Stomach (tissue), 9 donors: Measurements from ENCODE around the gene UGT1A8. TPM values are rescaled to one million over a fixed set of nuclear protein-coding genes. Genes with fewer than 3 reads are reported as not detected.
"Not testable (repeated sequence)": the region's sequence is repeated elsewhere in the genome, so short reads cannot be mapped to it uniquely, and the experiment has no call there.

Source experiments
- DNase-seq, 2 donors: peaks; one replicate each; pipeline versions ENCODE4 v3.0.0 to v3.0.0-alpha.2; 2013 to 2019
- H3K27ac ChIP-seq, 5 donors: fragments of 200-600 bp in 4 of 5; sonication (generic) in 4 of 5; one replicate each; pipeline ENCODE4 v1.5.1; 2013 to 2019; ENCODE audit warnings: mild to moderate bottlenecking in 1 of 5, moderate library complexity in 1 of 5
- H3K27me3 ChIP-seq, 3 donors: fragments of 200-600 bp; sonication (generic); one replicate each; pipeline ENCODE4 v1.5.1; 2017 to 2019; ENCODE audit warnings: mixed run types in 1 of 3
- H3K36me3 ChIP-seq, 4 donors: fragments of 200-600 bp; sonication (generic); 1 replicate in 3 of 4; 2 replicates in 1 of 4; pipeline ENCODE4 v1.5.1; 2016 to 2019
- H3K4me1 ChIP-seq, 4 donors: fragments of 200-600 bp; sonication (generic); one replicate each; pipeline ENCODE4 v1.5.1; 2016 to 2019
- H3K4me3 ChIP-seq, 4 donors: fragments of 200-600 bp; sonication (generic) in 3 of 4; one replicate each; pipeline ENCODE4 v1.5.1; 2016 to 2019; ENCODE audit warnings: mild to moderate bottlenecking in 1 of 4
- H3K9me3 ChIP-seq, 4 donors: fragments of 200-600 bp; sonication (generic); one replicate each; pipeline ENCODE4 v1.5.1; 2016 to 2019
- CTCF ChIP-seq, 7 experiments: fragments of 450-650 bp in 4 of 7; fragments of 200-600 bp in 3 of 7; sonication (generic) in 3 of 7; IDR thresholded peaks; one replicate each; pipeline ENCODE4 v1.5.1; 2016 to 2019; ENCODE audit warnings: antibody characterized with exemption in 7 of 7, control low read depth in 2 of 7, mild to moderate bottlenecking in 1 of 7
- EP300 ChIP-seq: sonication (generic); formaldehyde crosslinking; IDR thresholded peaks from one replicate; pipeline ENCODE4 v1.6.1; 2017; ENCODE audit warnings: antibody characterized with exemption
- POLR2A ChIP-seq, 4 donors: fragments of 450-650 bp; IDR thresholded peaks; one replicate each; pipeline ENCODE4 v1.6.1; 2016; ENCODE audit warnings: antibody characterized with exemption in 4 of 4, control low read depth in 2 of 4, mild to moderate bottlenecking in 1 of 4, moderate library complexity in 1 of 4
- POLR2AphosphoS5 ChIP-seq, 3 donors: sonication (generic); formaldehyde crosslinking; IDR thresholded peaks; one replicate each; pipeline ENCODE4 v1.6.1; 2016; ENCODE audit warnings: antibody characterized with exemption in 3 of 3
- WGBS, 5 donors: extraction: QIAGEN DNeasy Blood & Tissue Kit in 3 of 5; methylation state at CpG; one replicate each; pipeline versions ENCODE4 v1.1.5 to v1.1.7; 2013 to 2018; 5-methylcytosine and 5-hydroxymethylcytosine counted together
- intact Hi-C: fragments of 100-400 bp; cut with DNase I; formaldehyde crosslinking; loops from one replicate; pipeline ENCODE4 v1.15.1; 2023; ENCODE audit warnings: low total_unique reads
- polyA plus RNA-seq, 3 donors: library from polyadenylated mRNA; stranded (reverse); fragments of 200-250 nt; gene quantifications; one replicate each; pipeline ENCODE4 v1.2.3, GENCODE V29; 2013
- total RNA-seq, 5 donors: library from RNA; depleted of rRNA; stranded (reverse); fragments of >200 nt; gene quantifications; one replicate each; pipeline versions ENCODE4 v1.1.0 to v1.2.3, GENCODE V29; 2014 to 2016
- donor health status: healthy with polysubstance abuse.
- donor health status: Bipolar disorder and iron deficiency.
- donor health status: healthy.

The UGT1A8 gene
- total and polyA plus RNA-seq, 8 donors: 2.3 to 7.2 TPM; not detected in 6

GRCh38 chr2:233714121-233714520, 96.7 kb downstream of the UGT1A8 start:
- Histone ChIP-seq H3K4me1 (peaks cover 0 to 6% (median 3%) of the 10 kb centered on the region in 4 donors), H3K27me3 (peaks cover 0 to 4% (median 0%) of the 10 kb centered on the region in 3 donors), H3K4me3 (no peak overlapping the region), H3K27ac (no peak overlapping the region), H3K36me3 (no peaks in the 10 kb centered on the region), H3K9me3 (no peaks in the 10 kb centered on the region)
- 70 to 83% (median 80%) methylated on average over 2 of the region's 2 CpGs for WGBS, 5 donors
- intact Hi-C loops: no loop called here
- DNase-seq: no peak
- TF ChIP-seq POLR2AphosphoS5 (IDR thresholded peaks at IDR 0.05): no peak
- no peak for TF ChIP-seq EP300
- TF ChIP-seq POLR2A (IDR thresholded peaks at IDR 0.05): no peak
- no peak for TF ChIP-seq CTCF (IDR thresholded peaks at IDR 0.05)

- no peak for DNase-seq
- no peak within 1 kb of the TSS for H3K27ac ChIP-seq
- H3K36me3 ChIP-seq: no peaks in the 10 kb centered on the region
- H3K27me3 ChIP-seq: peaks cover 0 to 4% (median 0%) of the 10 kb centered on the region in 3 donors
- H3K4me3 ChIP-seq: no peak within 1 kb of the TSS
- no peaks in the 10 kb centered on the region for H3K4me1 ChIP-seq
- WGBS, 5 donors: 84 to 93% (median 85%) methylated on average over 7 of the region's 7 CpGs
- H3K9me3 ChIP-seq: no peaks in the 10 kb centered on the region
- no peak for TF ChIP-seq CTCF (IDR thresholded peaks at IDR 0.05)
- intact Hi-C loops: no loop called here
These were observed 101.1 kb downstream of the UGT1A8 start, which contains the start of gene UGT1A4 for GRCh38 chr2:233718552-233718951. Gene UGT1A4, plus strand, starts transcription at chr2:233718736. Its CDS starts 85 bp downstream, at chr2:233718821.

GRCh38 chr2:233728723-233729301, 111.4 kb downstream of the UGT1A8 start, which contains the start of gene UGT1A3:
Gene UGT1A3, plus strand, starts transcription at chr2:233729042. Its CDS starts 85 bp downstream, at chr2:233729127.
- no peak for DNase-seq
- no peaks in the 10 kb centered on the region for H3K36me3 ChIP-seq
- H3K4me1 ChIP-seq: no peaks in the 10 kb centered on the region
- WGBS, 5 donors: 64 to 75% (median 66%) methylated on average over 8 of the region's 8 CpGs
- H3K4me3 ChIP-seq: no peak within 1 kb of the TSS
- H3K27ac ChIP-seq: no peak within 1 kb of the TSS
- no peaks in the 10 kb centered on the region for H3K27me3 ChIP-seq
- intact Hi-C loops: no loop called here
- no peaks in the 10 kb centered on the region for H3K9me3 ChIP-seq
- no peak for TF ChIP-seq POLR2AphosphoS5 (IDR thresholded peaks at IDR 0.05)
- no peak for TF ChIP-seq CTCF (IDR thresholded peaks at IDR 0.05)
- TF ChIP-seq POLR2A (IDR thresholded peaks at IDR 0.05): no peak
- no peak for TF ChIP-seq EP300

- H3K36me3 ChIP-seq, intact Hi-C loops, H3K27ac ChIP-seq, H3K27me3 ChIP-seq, DNase-seq, H3K9me3 ChIP-seq, H3K4me1 ChIP-seq, H3K4me3 ChIP-seq: not testable (repeated sequence)
- 74 to 79% (median 77%) methylated on average over 12 to 14 of the region's 14 CpGs for WGBS, 5 donors
These were observed 119.6 kb downstream of the UGT1A8 start for GRCh38 chr2:233736868-233737653.

GRCh38 chr2:233740870-233741269, 123.4 kb downstream of the UGT1A8 start:
- TF ChIP-seq CTCF (IDR thresholded peaks at IDR 0.05): no peak
- TF ChIP-seq EP300: no peak
- no peak for TF ChIP-seq POLR2A (IDR thresholded peaks at IDR 0.05)
- no peak for TF ChIP-seq POLR2AphosphoS5 (IDR thresholded peaks at IDR 0.05)
- Histone ChIP-seq H3K36me3 (no peaks in the 10 kb centered on the region), H3K27ac (no peak overlapping the region), H3K9me3 (no peaks in the 10 kb centered on the region), H3K27me3 (no peaks in the 10 kb centered on the region), H3K4me3 (no peak overlapping the region), H3K4me1 (peaks cover 0 to 9% (median 2%) of the 10 kb centered on the region in 4 donors)
- intact Hi-C loops: no loop called here
- 65 to 79% (median 71%) methylated on average over 2 of the region's 2 CpGs for WGBS, 5 donors
- no peak for DNase-seq
